GM18951 (cell line): ENCODE measurements around the gene SULT2A1.
"Not testable (repeated sequence)": the region's sequence is repeated elsewhere in the genome, so short reads cannot be mapped to it uniquely, and the experiment has no call there.

Source experiments
- POLR2A ChIP-seq: IDR thresholded peaks from 4 replicates; pipeline ENCODE4 v1.6.1; 2011; ENCODE audit warnings: mild to moderate bottlenecking; ENCODE audit not compliant: insufficient read length, insufficient read depth; ENCODE audit errors: extremely low read depth
- in situ Hi-C: fragments of 300-500 bp; cut with MboI; formaldehyde crosslinking; loops from one replicate; pipeline ENCODE4 v1.12.0; 2022; ENCODE audit warnings: low sequenced_read_pairs, mixed read lengths, inconsistent platforms; ENCODE audit not compliant: unreplicated experiment

Gene SULT2A1

GRCh38 chr19:47882890-47883289, 3.2 kb downstream of the SULT2A1 start:
- in situ Hi-C loops: no loop called here
- no peak for TF ChIP-seq POLR2A

- TF ChIP-seq POLR2A: no peak
- in situ Hi-C loops: no loop called here
These were observed 4.4 kb downstream of the SULT2A1 start for GRCh38 chr19:47881757-47882156.

- in situ Hi-C loops: not testable (repeated sequence)
These were observed 6.7 kb downstream of the SULT2A1 start for GRCh38 chr19:47879385-47879784.

- no peak for TF ChIP-seq POLR2A
These were observed 7.2 kb downstream of the SULT2A1 start for GRCh38 chr19:47878906-47879305.

GRCh38 chr19:47865166-47865565, 20.9 kb downstream of the SULT2A1 start:
- in situ Hi-C loops: no loop called here
- TF ChIP-seq POLR2A: no peak

More at GRCh38 chr19:47878906-47879305, 7.2 kb downstream of the SULT2A1 start:
- in situ Hi-C loops: no loop called here

GRCh38 chr19:47863514-47863936, 22.6 kb downstream of the SULT2A1 start:
- no peak for TF ChIP-seq POLR2A
- in situ Hi-C loops: no loop called here

GRCh38 chr19:47861630-47862029, 24.5 kb downstream of the SULT2A1 start:
- in situ Hi-C loops: no loop called here
- TF ChIP-seq POLR2A: no peak

- in situ Hi-C loops: no loop called here
- TF ChIP-seq POLR2A: no peak
These were observed 25.4 kb downstream of the SULT2A1 start for GRCh38 chr19:47860602-47861297.

- in situ Hi-C loops: not testable (repeated sequence)
These were observed 26.3 kb downstream of the SULT2A1 start for GRCh38 chr19:47859838-47860237.

- in situ Hi-C loops: not testable (repeated sequence)
These were observed 27.3 kb downstream of the SULT2A1 start, which contains the start of gene TPRX2 for GRCh38 chr19:47858646-47859285. TSS of gene TPRX2 (plus strand) at chr19:47859235. CDS start at chr19:47859247, 12 bp downstream.

GRCh38 chr19:47858231-47858630, 27.9 kb downstream of the SULT2A1 start:
- in situ Hi-C loops: not testable (repeated sequence)

- in situ Hi-C loops: no loop called here
- no peak for TF ChIP-seq POLR2A
These were observed 31.7 kb downstream of the SULT2A1 start for GRCh38 chr19:47854459-47854858.

GRCh38 chr19:47853003-47853402, 33.1 kb downstream of the SULT2A1 start:
- no peak for TF ChIP-seq POLR2A
- in situ Hi-C loops: no loop called here

GRCh38 chr19:47848823-47849473, 37.2 kb downstream of the SULT2A1 start:
- in situ Hi-C loops: no loop called here
- TF ChIP-seq POLR2A: no peak
